GM19438 (cell line): Measurements from ENCODE around the gene ADGRG1.
"Not testable (repeated sequence)": the region's sequence is repeated elsewhere in the genome, so short reads cannot be mapped to it uniquely, and the experiment has no call there.

ENCODE experiments used
- ATAC-seq: cut with Tn5 transposase; IDR thresholded peaks from one replicate; pipeline ENCODE4 v1.9.1; 2021; ENCODE audit warnings: low read depth; ENCODE audit not compliant: unreplicated experiment

ADGRG1 gene

GRCh38 chr16:57712569-57712968, 84.1 kb downstream of the ADGRG1 start:
- ATAC-seq: not testable (repeated sequence)

DNA sequence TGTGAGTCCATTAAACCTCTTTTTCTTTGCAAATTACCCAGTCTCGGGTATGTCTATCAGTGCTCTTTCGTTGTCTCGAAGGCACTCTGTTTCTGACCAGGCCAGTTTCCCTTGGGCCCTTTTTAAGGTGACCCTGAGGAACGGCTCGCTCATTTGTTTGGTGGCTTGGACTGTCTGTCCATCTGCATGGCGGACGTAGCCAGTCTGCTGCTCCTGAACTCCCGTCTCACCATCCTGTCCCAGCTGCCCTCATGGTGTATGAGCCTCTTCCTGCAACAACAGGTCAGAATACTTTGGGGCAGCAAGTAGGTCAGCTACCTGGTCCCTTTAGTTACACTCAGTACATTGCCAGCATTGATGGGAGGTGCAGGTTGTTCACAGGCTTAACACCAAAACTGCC, 85.2 kb downstream of the ADGRG1 start:
- no peak for ATAC-seq

GRCh38 chr16:57714047-57714446, 85.6 kb downstream of the ADGRG1 start:
- ATAC-seq: no peak
